Fibroblast of skin of right biceps (primary cell): Measurements from ENCODE around the gene PDE3B.
A peak's percentile ranks its signal among the peaks of the same experiment; 100 is the strongest.
"Not testable (repeated sequence)": the region's sequence is repeated elsewhere in the genome, so short reads cannot be mapped to it uniquely, and the experiment has no call there.

ENCODE experiments used
- DNase-seq: peaks from one replicate; pipeline ENCODE4 v3.0.0-alpha.2; 2013

The PDE3B gene

DNA sequence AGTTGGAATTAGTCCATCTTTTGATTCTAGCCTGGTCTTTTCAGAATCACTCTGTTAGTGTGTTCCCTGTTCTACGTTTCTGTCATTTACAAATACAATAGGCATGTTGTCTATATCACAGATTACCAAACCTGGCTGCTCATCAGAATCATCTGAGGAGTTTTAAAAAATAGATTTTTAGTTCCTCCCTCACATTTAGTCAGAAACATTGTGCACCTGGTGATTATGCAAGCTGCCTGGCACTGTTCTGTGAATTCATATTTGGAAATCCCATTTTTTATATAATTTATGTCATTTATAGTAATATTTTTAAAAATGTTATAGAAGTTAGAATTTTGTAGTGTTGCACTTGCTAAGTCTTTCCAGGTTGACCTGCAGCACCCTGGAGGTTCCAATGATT is 107.3 kb downstream of the PDE3B start:
- DNase-seq = no peak

DNA sequence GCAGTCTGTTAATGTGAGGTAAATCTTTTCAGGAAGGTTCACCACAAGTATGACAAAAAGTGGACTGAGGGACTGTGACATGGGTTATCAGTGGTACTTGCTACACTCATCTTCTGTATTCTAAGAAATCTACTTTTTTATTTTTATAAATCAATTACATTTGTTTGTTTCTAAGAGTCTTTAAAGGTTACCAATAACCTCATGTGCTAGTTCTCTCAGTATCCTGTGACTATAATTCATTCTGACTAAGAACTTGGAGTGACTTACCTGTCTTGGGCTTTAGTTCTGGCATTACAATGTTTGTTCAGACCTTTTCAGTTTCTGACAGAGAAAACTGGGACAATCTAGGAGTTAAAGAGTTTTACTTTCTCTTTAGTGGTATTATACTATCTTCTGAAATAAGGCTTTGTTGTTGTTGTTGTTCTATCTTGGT is 108.4 kb downstream of the PDE3B start:
- DNase-seq = no peak

- no peak for DNase-seq
Observed at GRCh38 chr11:14755140-14755539, 111.5 kb downstream of the PDE3B start.

GRCh38 chr11:14756349-14756748 is 112.7 kb downstream of the PDE3B start:
- no peak for DNase-seq

DNA sequence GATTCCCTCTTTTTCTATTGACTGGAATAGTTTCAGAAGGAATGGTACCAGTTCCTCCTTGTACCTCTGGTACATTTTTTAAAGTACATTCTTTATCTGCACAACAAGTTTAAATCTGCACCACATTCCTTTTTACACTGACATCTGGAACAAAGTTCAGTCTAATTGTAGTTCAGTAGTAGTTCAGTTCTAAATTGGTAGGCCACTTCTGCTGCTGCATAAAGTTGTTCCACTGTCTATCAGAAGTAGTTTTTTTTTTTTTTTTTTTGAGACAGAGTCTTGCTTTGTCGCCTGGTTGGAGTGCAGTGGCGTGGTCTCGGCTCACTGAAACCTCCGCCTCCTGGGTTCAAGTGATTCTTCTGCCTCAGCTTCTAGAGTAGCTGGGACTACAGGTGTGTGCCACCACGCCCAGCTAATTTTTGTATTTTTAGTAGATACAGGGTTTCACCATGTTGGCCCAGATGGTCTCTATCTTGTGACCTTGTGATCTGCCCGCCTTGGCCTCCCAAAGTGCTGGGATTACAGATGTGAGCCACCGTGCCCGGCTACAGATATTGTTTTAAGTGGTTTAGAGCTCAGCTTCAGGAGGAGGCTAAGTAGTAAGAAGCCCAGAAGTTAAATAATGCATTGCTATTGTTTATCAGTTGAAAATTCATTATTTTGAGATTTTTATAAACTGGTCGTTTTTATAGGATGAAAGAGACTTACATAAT is 115.9 kb downstream of the PDE3B start:
- DNase-seq = not testable (repeated sequence)

- no peak for DNase-seq
Observed at GRCh38 chr11:14764179-14764578, 120.6 kb downstream of the PDE3B start.

DNA sequence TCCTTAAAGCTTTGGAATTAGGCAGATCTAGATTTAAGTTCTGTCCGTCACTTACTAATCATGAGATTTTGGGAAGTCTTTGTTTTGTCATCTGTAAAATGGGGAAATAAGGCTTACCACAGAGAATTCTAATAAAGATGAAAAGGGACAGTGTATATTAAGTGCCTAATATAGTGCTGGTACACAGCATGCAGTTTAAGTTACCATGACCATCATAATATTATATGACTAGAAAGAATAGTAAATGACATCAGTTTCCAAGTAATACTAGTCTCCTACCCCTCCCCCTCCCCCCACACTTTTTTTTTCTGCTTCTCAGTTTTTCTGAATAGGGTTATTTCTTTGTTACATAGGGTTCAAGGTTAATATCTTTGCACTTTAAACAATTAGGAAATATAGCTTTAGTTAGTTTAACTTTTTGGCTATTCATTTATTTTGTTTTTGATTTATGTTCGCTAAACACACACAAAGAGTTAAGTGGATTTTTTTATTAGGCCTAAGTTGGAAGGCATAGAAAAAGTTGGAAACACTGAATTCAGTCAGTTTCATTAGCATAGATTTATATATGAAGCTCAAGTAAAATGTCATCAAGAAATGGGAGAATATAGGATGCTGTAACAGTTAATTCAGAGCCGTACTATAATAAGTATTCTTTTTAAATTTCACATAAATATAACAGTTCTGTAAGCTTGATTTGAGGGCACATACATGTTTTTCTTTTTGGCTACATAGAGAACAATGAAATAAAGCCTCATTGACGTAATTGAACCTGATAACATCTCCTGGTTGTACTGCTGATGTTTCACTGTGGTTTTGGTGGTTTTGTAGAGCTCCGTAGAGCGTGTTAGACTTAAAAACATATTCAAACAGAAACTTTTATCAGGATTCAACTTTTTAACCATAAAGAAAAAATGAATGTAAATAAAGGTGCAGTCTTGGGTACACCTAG is 121.2 kb downstream of the PDE3B start:
- peak; percentile 3 for DNase-seq

GRCh38 chr11:14766585-14766984 is 123.0 kb downstream of the PDE3B start:
- no peak for DNase-seq

GRCh38 chr11:14768526-14769188 is 125.1 kb downstream of the PDE3B start:
- no peak for DNase-seq

- DNase-seq = peak; percentile 3
Observed at GRCh38 chr11:14773755-14774154, 130.2 kb downstream of the PDE3B start.

DNA sequence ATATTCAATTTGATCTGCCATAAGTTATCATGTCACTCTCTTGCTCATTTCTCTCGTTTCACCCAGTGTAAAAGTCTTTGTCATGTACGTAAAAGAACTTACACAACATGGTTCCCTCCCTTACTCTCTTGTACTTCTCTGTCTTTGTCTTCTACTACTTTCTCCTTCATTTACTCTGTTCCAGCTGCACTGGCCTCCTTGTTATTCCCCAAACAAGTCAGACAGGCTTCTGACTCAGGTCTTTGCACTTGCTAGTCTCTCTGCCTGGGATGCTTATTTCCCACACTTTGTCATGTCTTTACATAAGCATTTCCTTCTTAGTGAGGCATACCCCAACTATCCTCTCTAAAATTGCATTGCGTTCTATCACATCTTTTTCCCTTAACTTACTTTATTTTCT is 131.1 kb downstream of the PDE3B start:
- no peak for DNase-seq

GRCh38 chr11:14775897-14776296 is 132.3 kb downstream of the PDE3B start:
- DNase-seq = no peak

GRCh38 chr11:14778460-14778859 is 134.9 kb downstream of the PDE3B start:
- DNase-seq = not testable (repeated sequence)

GRCh38 chr11:14783788-14784187 is 140.2 kb downstream of the PDE3B start:
- DNase-seq = no peak

GRCh38 chr11:14784230-14784629 is 140.6 kb downstream of the PDE3B start:
- no peak for DNase-seq

DNA sequence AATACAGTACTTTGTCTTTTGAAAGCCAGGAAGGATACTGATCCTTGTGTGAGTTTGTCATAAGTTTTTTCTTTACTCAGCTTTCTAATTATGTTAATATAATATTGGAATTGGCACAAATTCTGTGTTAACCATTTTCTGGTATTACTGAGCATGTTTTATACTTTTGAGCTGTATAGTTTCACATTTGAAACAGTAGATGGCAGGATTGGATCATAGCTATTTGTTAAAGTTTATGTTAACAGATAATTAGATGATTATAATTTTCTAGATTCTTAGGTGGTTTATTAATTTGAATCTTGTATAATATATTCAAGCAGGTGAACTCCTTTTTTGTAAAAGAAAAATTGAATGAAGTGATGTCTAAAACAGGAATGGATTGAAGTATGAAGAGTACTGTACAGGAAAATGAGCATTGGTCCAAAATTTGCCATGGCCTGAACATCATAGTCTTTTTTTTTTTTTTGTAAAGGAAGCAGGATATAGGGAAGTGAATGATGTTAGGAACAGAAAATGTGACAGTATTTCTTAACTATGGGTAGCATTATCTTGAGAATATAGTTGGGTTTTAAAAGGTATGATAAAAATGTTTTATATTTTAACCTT is 146.4 kb downstream of the PDE3B start:
- no peak for DNase-seq

DNA sequence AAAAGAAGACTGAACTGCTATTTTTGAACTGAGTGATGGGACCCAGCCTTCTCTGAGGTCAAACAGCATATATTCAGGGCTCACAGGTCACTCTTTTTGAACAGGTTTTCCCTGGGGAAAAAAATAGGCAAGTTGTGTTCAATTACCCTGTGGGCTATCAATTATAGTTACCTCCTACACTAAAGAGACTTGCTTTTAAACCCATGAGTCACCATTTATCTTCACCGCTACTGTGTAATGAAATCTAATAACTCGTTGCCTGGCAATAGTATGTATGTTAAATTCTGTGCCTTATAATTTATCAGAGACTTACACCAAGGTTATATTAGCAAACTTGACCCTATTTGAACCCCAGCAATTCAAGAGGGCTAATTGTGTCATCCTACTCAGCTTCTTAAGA is 149.9 kb downstream of the PDE3B start:
- no peak for DNase-seq

DNA sequence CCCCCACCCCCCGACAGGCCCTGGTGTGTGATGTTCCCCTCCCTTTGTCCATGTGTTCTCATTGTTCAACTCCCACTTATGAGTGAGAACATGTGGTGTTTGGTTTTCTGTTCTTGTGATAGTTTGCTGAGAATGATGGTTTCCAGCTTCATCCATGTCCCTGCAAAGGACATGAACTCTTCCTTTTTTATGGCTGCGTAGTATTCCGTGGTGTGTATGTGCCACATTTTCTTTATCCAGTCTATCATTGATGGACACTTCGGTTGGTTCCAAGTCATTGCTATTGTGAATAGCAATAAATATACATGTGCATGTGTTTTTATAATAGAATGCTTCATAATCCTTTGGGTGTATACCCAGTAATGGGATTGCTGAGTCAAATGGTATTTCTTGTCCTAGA is 152.4 kb downstream of the PDE3B start:
- DNase-seq = not testable (repeated sequence)

DNA sequence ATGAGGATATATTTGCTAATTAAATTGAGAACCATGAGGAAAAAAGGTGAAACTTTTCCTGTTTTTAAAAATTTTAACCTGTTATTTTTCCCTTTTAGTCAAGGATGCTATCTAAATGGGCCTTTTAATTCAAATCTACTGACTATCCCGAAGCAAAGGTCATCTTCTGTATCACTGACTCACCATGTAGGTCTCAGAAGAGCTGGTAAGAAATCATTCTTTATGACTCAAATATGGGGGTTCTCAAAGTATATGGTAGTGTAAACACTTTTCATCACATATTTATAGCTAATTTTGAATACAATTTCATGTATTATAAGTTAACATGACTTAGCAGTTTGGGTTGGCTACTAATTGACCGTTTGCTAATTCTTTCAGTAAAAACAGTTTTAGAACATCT is 160.2 kb downstream of the PDE3B start:
- DNase-seq = no peak

GRCh38 chr11:14809466-14809865 is 165.9 kb downstream of the PDE3B start:
- DNase-seq = no peak

DNA sequence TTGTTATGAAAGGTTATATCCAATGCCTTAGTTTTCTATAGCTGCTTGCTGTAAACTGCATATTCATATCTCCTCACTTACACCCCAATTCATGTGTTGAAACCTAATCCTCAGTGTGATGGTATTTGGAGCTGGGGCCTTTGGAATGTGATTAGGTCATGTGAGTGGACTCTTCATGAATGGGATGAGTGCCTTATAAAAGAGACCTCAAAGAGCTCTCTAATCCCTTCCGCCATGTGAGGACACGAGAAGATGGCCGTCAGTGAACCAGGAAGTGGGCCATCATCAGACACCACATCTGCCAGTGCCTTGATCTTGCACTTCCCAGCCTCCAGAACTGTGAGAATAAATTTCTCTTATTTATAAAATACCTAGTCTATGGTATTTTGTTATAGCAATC is 169.2 kb downstream of the PDE3B start:
- DNase-seq = no peak

DNA sequence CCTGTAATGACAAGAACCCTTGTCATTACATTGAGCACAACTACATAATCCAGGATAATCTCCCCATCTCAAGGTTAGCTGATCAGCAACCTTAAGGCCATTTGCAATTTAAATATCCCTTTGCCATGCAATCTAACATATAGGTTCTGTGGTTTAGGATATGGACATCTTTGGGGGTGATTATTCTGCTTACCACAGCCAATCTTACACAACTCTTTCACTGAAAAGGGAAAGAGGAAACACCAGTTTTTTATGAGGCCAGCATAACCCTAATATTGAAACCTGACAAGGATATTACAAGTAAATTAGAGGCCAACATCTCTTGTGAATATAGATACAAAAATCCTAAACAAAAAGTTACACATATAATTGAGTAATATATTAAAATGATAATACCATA is 169.9 kb downstream of the PDE3B start:
- no peak for DNase-seq

- no peak for DNase-seq
Observed at GRCh38 chr11:14818779-14819178, 175.2 kb downstream of the PDE3B start.
